Endothelial cell of umbilical vein (primary cell): ENCODE data around the gene PPP1R16B. TPM values are rescaled to one million over a fixed set of nuclear protein-coding genes. Genes with fewer than 3 reads are reported as not detected.

Experiments used
- BruUV-seq: library from RNA; stranded (reverse); fragments of 400-500 nt; replicated peaks from 2 replicates; lab custom pipeline; 2021; lab: Mats Ljungman, UMichigan
- CTCF ChIA-PET: fragments of 300-600, 350-600 bp; sonication (Branson Sonifier 250); formaldehyde crosslinking; loops from one replicate; lab custom pipeline; 2021; ENCODE audit warnings: antibody characterized with exemption, inconsistent platforms; lab: Charles Lee
- POLR2A ChIA-PET: fragments of 300-600, 350-600 bp; sonication (Branson Sonifier 250); formaldehyde crosslinking; loops from one replicate; lab custom pipeline; 2021; ENCODE audit warnings: antibody characterized with exemption, inconsistent platforms; lab: Charles Lee
- DNase-seq: peaks from one replicate; pipeline ENCODE4 v3.0.0-alpha.2; 2011; ENCODE audit warnings: low read depth, low spot score
- FAIRE-seq: peaks from 2 replicates; lab custom pipeline; 2011; peaks lifted over from hg19 to GRCh38; lab: Jason Lieb, UNC
- H2AFZ ChIP-seq: 2 replicates; pipeline ENCODE4 v1.6.0; 2012; ENCODE audit warnings: low read depth, low read length, control low read depth, inconsistent platforms
- H3K27ac ChIP-seq: 2 replicates; pipeline ENCODE4 v1.5.1; 2011; ENCODE audit warnings: low read depth, mild to moderate bottlenecking, control low read depth, low read length, moderate library complexity; ENCODE audit not compliant: insufficient read depth
- H3K27me3 ChIP-seq, 2 experiments: 2 replicates each; pipeline versions ENCODE4 v1.6.0 to v1.6.1; 2011; ENCODE audit warnings: low read length in 2 of 2, mixed read lengths in 1 of 2; ENCODE audit not compliant: control insufficient read depth in 2 of 2, insufficient read depth in 2 of 2
- H3K36me3 ChIP-seq, 2 experiments: 2 replicates in 1 of 2; 3 replicates in 1 of 2; pipeline ENCODE4 v1.5.1; 2011; ENCODE audit warnings: low read length in 2 of 2, mild to moderate bottlenecking in 1 of 2, moderate library complexity in 1 of 2; ENCODE audit not compliant: control insufficient read depth in 2 of 2, insufficient read depth in 2 of 2; ENCODE audit errors: extremely low read depth in 1 of 2
- H3K4me1 ChIP-seq: 3 replicates; pipeline ENCODE4 v1.5.1; 2011; ENCODE audit warnings: mild to moderate bottlenecking, low read length; ENCODE audit not compliant: control insufficient read depth, insufficient read depth; ENCODE audit errors: extremely low read depth
- H3K4me2 ChIP-seq: 2 replicates; pipeline ENCODE4 v1.6.1; 2011; ENCODE audit warnings: low read length, control low read depth, mixed read lengths; ENCODE audit not compliant: insufficient read depth
- H3K4me3 ChIP-seq, 3 experiments: fragments of 200-600 bp in 1 of 3; sonication (generic), shearing (Covaris generic) in 1 of 3; replicated peaks in 1 of 3; 2 replicates each; pipeline ENCODE4 v1.5.1; 2011 to 2016; ENCODE audit warnings: control low read depth in 3 of 3, low read length in 3 of 3, mild to moderate bottlenecking in 2 of 3, inconsistent platforms in 1 of 3, low read depth in 1 of 3, moderate library complexity in 1 of 3; ENCODE audit not compliant: insufficient read depth in 1 of 3
- H3K79me2 ChIP-seq: 2 replicates; pipeline ENCODE4 v1.6.0; 2012; ENCODE audit warnings: low read length, inconsistent platforms; ENCODE audit not compliant: control insufficient read depth, insufficient read depth
- H3K9ac ChIP-seq: replicated peaks from 2 replicates; pipeline ENCODE3; 2011; ENCODE audit warnings: low read length, control low read depth; ENCODE audit not compliant: insufficient read depth; ENCODE audit errors: extremely low read depth
- H3K9me1 ChIP-seq: replicated peaks from 3 replicates; pipeline ENCODE4 v1.6.0; 2011; ENCODE audit warnings: mild to moderate bottlenecking, low read length; ENCODE audit not compliant: control insufficient read depth, insufficient read depth; ENCODE audit errors: extremely low read depth
- H3K9me3 ChIP-seq: replicated peaks from 2 replicates; pipeline ENCODE4 v1.5.1; 2012; ENCODE audit warnings: low read length, inconsistent platforms; ENCODE audit not compliant: control insufficient read depth, insufficient read depth
- H4K20me1 ChIP-seq: replicated peaks from 2 replicates; pipeline ENCODE3; 2011; ENCODE audit warnings: mild to moderate bottlenecking, low read length; ENCODE audit not compliant: control insufficient read depth, insufficient read depth; ENCODE audit errors: extremely low read depth
- EZH2 ChIP-seq: IDR thresholded peaks from 2 replicates; pipeline ENCODE4 v1.6.1; 2012; ENCODE audit warnings: borderline replicate concordance, low read depth, mild to moderate bottlenecking, moderate library complexity, low read length, inconsistent platforms; ENCODE audit not compliant: severe bottlenecking
- FOS ChIP-seq: IDR thresholded peaks from 2 replicates; pipeline ENCODE4 v1.6.1; 2011; ENCODE audit warnings: mild to moderate bottlenecking, low read length, moderate library complexity, borderline replicate concordance; ENCODE audit not compliant: insufficient read depth
- JUN ChIP-seq: IDR thresholded peaks from 2 replicates; pipeline ENCODE4 v1.6.1; 2011; ENCODE audit warnings: borderline replicate concordance, low read depth; ENCODE audit not compliant: insufficient read length, insufficient read depth
- MYC ChIP-seq: IDR thresholded peaks from one replicate; pipeline ENCODE4 v1.6.1; 2011; ENCODE audit warnings: mild to moderate bottlenecking, low read depth, low read length
- POLR2AphosphoS5 ChIP-seq: IDR thresholded peaks from 2 replicates; pipeline ENCODE4 v1.6.1; 2012; ENCODE audit warnings: low read depth, mild to moderate bottlenecking, control low read depth, low read length, moderate library complexity; ENCODE audit not compliant: insufficient read depth
- dilution Hi-C: fragments of 300-500 bp; cut with MboI; formaldehyde crosslinking; loops from one replicate; pipeline ENCODE4 v1.15.0; 2019; ENCODE audit warnings: low sequenced_read_pairs; ENCODE audit not compliant: extremely low pct_ligation_motif_present
- intact Hi-C: fragments of 100-400 bp; cut with micrococcal nuclease; formaldehyde crosslinking; loops from one replicate; pipeline ENCODE4 v1.10.0; 2022
- polyA plus RNA-seq, 4 experiments: library from polyadenylated mRNA; depleted of rRNA in 3 of 4; stranded (reverse) in 3 of 4; unstranded in 1 of 4; fragments of >200 nt; gene quantifications; 2 replicates each; pipeline versions ENCODE4 v1.2.1 to v1.2.3, GENCODE V29; 2011 to 2012; ENCODE audit warnings: missing spikeins in 1 of 4
- total RNA-seq: library from RNA; stranded (reverse); gene quantifications from 2 replicates; pipeline ENCODE4 v1.2.3, GENCODE V29; 2021
- TF ChIP-seq, protein P1 (sequence below), 2 donors: IDR thresholded peaks; 1 replicate in 1 of 2; 2 replicates in 1 of 2; pipeline ENCODE4 v1.5.1; 2011; ENCODE audit warnings: low read length in 2 of 2, mild to moderate bottlenecking in 2 of 2, moderate library complexity in 2 of 2, control low read depth in 1 of 2, inconsistent platforms in 1 of 2, low read depth in 1 of 2; ENCODE audit not compliant: insufficient read depth in 1 of 2; ENCODE audit errors: extremely low read depth in 1 of 2
- TF ChIP-seq, protein P2 (sequence below): IDR thresholded peaks from 2 replicates; pipeline ENCODE4 v1.6.1; 2011; ENCODE audit not compliant: insufficient read depth, insufficient read length

Gene PPP1R16B
- total and polyA plus RNA-seq, 2 donors (not counting 3 experiments of a cell fraction or from before 2014, with no cell fraction given): 34.7 to 68.1 TPM

DNA sequence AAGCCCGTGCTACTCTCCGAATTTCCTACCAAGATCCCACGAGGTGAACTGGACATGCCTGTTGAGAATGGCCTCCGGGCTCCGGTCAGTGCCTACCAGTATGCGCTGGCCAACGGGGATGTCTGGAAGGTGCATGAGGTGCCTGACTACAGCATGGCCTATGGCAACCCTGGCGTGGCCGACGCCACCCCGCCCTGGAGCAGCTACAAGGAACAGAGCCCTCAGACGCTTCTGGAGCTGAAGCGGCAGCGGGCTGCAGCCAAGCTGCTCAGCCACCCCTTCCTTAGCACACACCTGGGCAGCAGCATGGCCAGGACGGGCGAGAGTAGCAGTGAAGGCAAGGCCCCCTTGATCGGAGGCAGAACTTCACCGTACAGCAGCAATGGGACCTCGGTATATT lies 112.7 kb downstream of the PPP1R16B start:
- no peak overlapping the region for H3K4me2 ChIP-seq
- no peaks in the 10 kb centered on the region for H3K79me2 ChIP-seq
- BruUV-seq: no TSS peak
- intact Hi-C loops (no loop called here), dilution Hi-C loops (no loop called here)
- peaks cover 0 to 36% of the 10 kb centered on the region in 2 experiments for H3K36me3 ChIP-seq
- H3K4me3 ChIP-seq: no peak overlapping the region
- H3K9me3 ChIP-seq: no peaks in the 10 kb centered on the region
- H2AFZ ChIP-seq: no peak overlapping the region
- no peak overlapping the region for H3K27ac ChIP-seq
- H3K9me1 ChIP-seq: no peaks in the 10 kb centered on the region
- TF ChIP-seq MYC: no peak
- no peak for TF ChIP-seq EZH2
- TF ChIP-seq, protein P1, sequence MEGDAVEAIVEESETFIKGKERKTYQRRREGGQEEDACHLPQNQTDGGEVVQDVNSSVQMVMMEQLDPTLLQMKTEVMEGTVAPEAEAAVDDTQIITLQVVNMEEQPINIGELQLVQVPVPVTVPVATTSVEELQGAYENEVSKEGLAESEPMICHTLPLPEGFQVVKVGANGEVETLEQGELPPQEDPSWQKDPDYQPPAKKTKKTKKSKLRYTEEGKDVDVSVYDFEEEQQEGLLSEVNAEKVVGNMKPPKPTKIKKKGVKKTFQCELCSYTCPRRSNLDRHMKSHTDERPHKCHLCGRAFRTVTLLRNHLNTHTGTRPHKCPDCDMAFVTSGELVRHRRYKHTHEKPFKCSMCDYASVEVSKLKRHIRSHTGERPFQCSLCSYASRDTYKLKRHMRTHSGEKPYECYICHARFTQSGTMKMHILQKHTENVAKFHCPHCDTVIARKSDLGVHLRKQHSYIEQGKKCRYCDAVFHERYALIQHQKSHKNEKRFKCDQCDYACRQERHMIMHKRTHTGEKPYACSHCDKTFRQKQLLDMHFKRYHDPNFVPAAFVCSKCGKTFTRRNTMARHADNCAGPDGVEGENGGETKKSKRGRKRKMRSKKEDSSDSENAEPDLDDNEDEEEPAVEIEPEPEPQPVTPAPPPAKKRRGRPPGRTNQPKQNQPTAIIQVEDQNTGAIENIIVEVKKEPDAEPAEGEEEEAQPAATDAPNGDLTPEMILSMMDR (IDR thresholded peaks at IDR 0.05; ENCODE audit: extremely low read depth in 1 of 2, insufficient read depth in 1 of 2, low read depth in 1 of 2, low read length in 2 of 2): no peak
- no peak for TF ChIP-seq FOS
- TF ChIP-seq, protein P2, sequence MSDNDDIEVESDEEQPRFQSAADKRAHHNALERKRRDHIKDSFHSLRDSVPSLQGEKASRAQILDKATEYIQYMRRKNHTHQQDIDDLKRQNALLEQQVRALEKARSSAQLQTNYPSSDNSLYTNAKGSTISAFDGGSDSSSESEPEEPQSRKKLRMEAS: no peak
- no peak for TF ChIP-seq JUN
- no peak for TF ChIP-seq POLR2AphosphoS5
- FAIRE-seq: no peak
- peaks cover 0 to 3% of the 10 kb centered on the region in 2 experiments for H3K27me3 ChIP-seq
- POLR2A ChIA-PET: no interaction called here
- no peak for DNase-seq
- H3K4me1 ChIP-seq: no peaks in the 10 kb centered on the region
- H3K9ac ChIP-seq: no peak overlapping the region
- CTCF ChIA-PET: no interaction called here
- H4K20me1 ChIP-seq: no peaks in the 10 kb centered on the region
